CD14-positive monocyte (primary cell): ENCODE data around the gene ERC1. TPM values are rescaled to one million over a fixed set of nuclear protein-coding genes. Genes with fewer than 3 reads are reported as not detected.

Source experiments
- DNase-seq, 3 donors: peaks; one replicate each; pipeline ENCODE4 v3.0.0-alpha.2; 2011 to 2022
- H2AFZ ChIP-seq: 2 replicates; pipeline ENCODE4 v1.6.0; 2012; ENCODE audit warnings: mild to moderate bottlenecking, low read depth, low read length, inconsistent platforms; ENCODE audit not compliant: insufficient read depth, poor library complexity, severe bottlenecking
- H3K27ac ChIP-seq, 2 donors: 1 replicate in 1 of 2; 2 replicates in 1 of 2; pipeline ENCODE4 v1.5.1; 2012 to 2013; ENCODE audit warnings: low read length in 2 of 2, control low read depth in 1 of 2, inconsistent platforms in 1 of 2, low read depth in 1 of 2, mild to moderate bottlenecking in 1 of 2
- H3K27me3 ChIP-seq, 2 donors: one replicate each; pipeline versions ENCODE4 v1.6.0 to v1.6.1; 2011 to 2013; ENCODE audit warnings: low read length in 2 of 2; ENCODE audit not compliant: control insufficient read depth in 2 of 2, insufficient read depth in 2 of 2
- H3K36me3 ChIP-seq, 2 donors: replicated peaks in 1 of 2; 1 replicate in 1 of 2; 2 replicates in 1 of 2; pipeline versions ENCODE4 v1.5.1 to v1.6.1; 2012 to 2013; ENCODE audit warnings: low read length in 2 of 2, control low read depth in 1 of 2, inconsistent platforms in 1 of 2, mild to moderate bottlenecking in 1 of 2; ENCODE audit not compliant: insufficient read depth in 2 of 2, control insufficient read depth in 1 of 2
- H3K4me1 ChIP-seq, 2 donors: 1 replicate in 1 of 2; 2 replicates in 1 of 2; pipeline versions ENCODE4 v1.5.1 to v1.6.1; 2012 to 2013; ENCODE audit warnings: low read length in 2 of 2, control low read depth in 1 of 2, inconsistent platforms in 1 of 2, mild to moderate bottlenecking in 1 of 2, moderate library complexity in 1 of 2; ENCODE audit not compliant: insufficient read depth in 2 of 2, control insufficient read depth in 1 of 2
- H3K4me2 ChIP-seq: replicated peaks from 2 replicates; pipeline ENCODE3; 2012; ENCODE audit warnings: low read length, moderate library complexity, mild to moderate bottlenecking; ENCODE audit not compliant: poor library complexity, severe bottlenecking; ENCODE audit errors: extremely low read depth
- H3K4me3 ChIP-seq, 3 experiments: fragments of 200-600 bp in 1 of 3; sonication (generic) in 1 of 3; replicated peaks in 1 of 3; 1 replicate in 2 of 3; 2 replicates in 1 of 3; pipeline ENCODE4 v1.5.1; 2011 to 2013; ENCODE audit warnings: low read length in 3 of 3, mild to moderate bottlenecking in 3 of 3, control low read depth in 2 of 3, low read depth in 2 of 3, inconsistent platforms in 1 of 3, moderate library complexity in 1 of 3
- H3K79me2 ChIP-seq: 2 replicates; pipeline ENCODE4 v1.6.0; 2012; ENCODE audit warnings: mild to moderate bottlenecking, control low read depth, inconsistent platforms, low read length, moderate library complexity; ENCODE audit not compliant: insufficient read depth
- H3K9ac ChIP-seq: 2 replicates; pipeline ENCODE4 v1.6.0; 2017; ENCODE audit warnings: low read length, mild to moderate bottlenecking; ENCODE audit not compliant: insufficient read depth, poor library complexity, severe bottlenecking
- H3K9me3 ChIP-seq, 2 donors: replicated peaks in 1 of 2; 1 replicate in 1 of 2; 2 replicates in 1 of 2; pipeline versions ENCODE4 v1.5.1 to v1.6.1; 2012 to 2013; ENCODE audit warnings: low read length in 2 of 2, control low read depth in 1 of 2; ENCODE audit not compliant: control insufficient read depth in 1 of 2, insufficient read depth in 1 of 2
- H4K20me1 ChIP-seq: 2 replicates; pipeline ENCODE4 v1.6.0; 2012; ENCODE audit warnings: mild to moderate bottlenecking, low read length, control low read depth, moderate library complexity; ENCODE audit not compliant: insufficient read depth
- H3K27ac Mint-ChIP-seq, 7 donors: one replicate each; pipeline ENCODE4 v1.8.0; 2020; ENCODE audit warnings: mild to moderate bottlenecking in 7 of 7, mixed read lengths in 7 of 7, moderate library complexity in 6 of 7, inconsistent platforms in 2 of 7
- H3K27me3 Mint-ChIP-seq, 3 donors: one replicate each; pipeline ENCODE4 v1.8.0; 2021 to 2022; ENCODE audit warnings: low read depth in 3 of 3, mild to moderate bottlenecking in 3 of 3, mixed read lengths in 3 of 3, moderate library complexity in 3 of 3, inconsistent platforms in 1 of 3
- H3K36me3 Mint-ChIP-seq, 2 donors: one replicate each; pipeline ENCODE4 v1.8.0; 2020; ENCODE audit warnings: mixed read lengths in 2 of 2, inconsistent platforms in 1 of 2, mild to moderate bottlenecking in 1 of 2
- H3K4me1 Mint-ChIP-seq: one replicate; pipeline ENCODE4 v1.8.0; 2020; ENCODE audit warnings: mild to moderate bottlenecking, mixed read lengths
- H3K4me3 Mint-ChIP-seq, 2 donors: one replicate each; pipeline ENCODE4 v1.8.0; 2020; ENCODE audit warnings: mild to moderate bottlenecking in 2 of 2, mixed read lengths in 2 of 2, moderate library complexity in 1 of 2
- H3K9me3 Mint-ChIP-seq, 7 donors: one replicate each; pipeline ENCODE4 v1.8.0; 2020 to 2022; ENCODE audit warnings: mixed read lengths in 7 of 7, mild to moderate bottlenecking in 6 of 7, moderate library complexity in 6 of 7, inconsistent platforms in 2 of 7
- CTCF ChIP-seq: fragments of 200-600 bp; IDR thresholded peaks from one replicate; pipeline ENCODE4 v1.8.0; 2022; ENCODE audit warnings: antibody characterized with exemption, mild to moderate bottlenecking
- WGBS: methylation state at CpG from one replicate; pipeline ENCODE4 v1.1.5; 2013; ENCODE audit warnings: missing lambda C conversion rate; ENCODE audit not compliant: insufficient coverage; 5-methylcytosine and 5-hydroxymethylcytosine counted together
- intact Hi-C, 2 donors: fragments of 100-400 bp; cut with micrococcal nuclease; formaldehyde crosslinking; loops; one replicate each; pipeline versions ENCODE4 v1.15.0 to v1.15.1; 2023
- polyA plus RNA-seq, 3 donors: library from polyadenylated mRNA; depleted of rRNA in 1 of 3; unstranded in 2 of 3; stranded (reverse) in 1 of 3; fragments of 300-500 nt in 2 of 3; fragments of >200 nt in 1 of 3; fragmentation: Illumina TruSeq in 2 of 3; gene quantifications; 1 replicate in 2 of 3; 2 replicates in 1 of 3; pipeline ENCODE4 v1.2.3, GENCODE V29; 2012 to 2021

The ERC1 gene
- polyA plus RNA-seq, 3 donors = 4.0 to 14.3 (median 5.1) TPM

GRCh38 chr12:1102115-1102514 lies 111.1 kb downstream of the ERC1 start:
- peaks cover 0 to 2% (median 1%) of the 10 kb centered on the region in 3 donors for H3K27me3 Mint-ChIP-seq
- intact Hi-C loops = no loop called here
- peaks cover 3 to 9% of the 10 kb centered on the region in 2 donors for H3K36me3 Mint-ChIP-seq
- no peak for TF ChIP-seq CTCF
- no peaks in the 10 kb centered on the region for H3K9me3 Mint-ChIP-seq
- no peak for DNase-seq
- Histone ChIP-seq H3K27me3 (no peaks in the 10 kb centered on the region), H4K20me1 (peaks cover 45% of the 10 kb centered on the region), H3K9ac (no peak overlapping the region), H3K9me3 (no peaks in the 10 kb centered on the region), H2AFZ (no peak overlapping the region), H3K36me3 (peaks cover 2 to 11% of the 10 kb centered on the region in 2 donors), H3K4me3 (no peak overlapping the region), H3K27ac (peak overlapping the region in 1 of 2 donors; percentile 7), H3K4me1 (peaks cover 8 to 11% of the 10 kb centered on the region in 2 donors), H3K79me2 (peaks cover 12% of the 10 kb centered on the region), H3K4me2 (no peak overlapping the region)
- H3K4me1 Mint-ChIP-seq = peaks cover 16% of the 10 kb centered on the region
- H3K4me3 Mint-ChIP-seq = no peak overlapping the region
- no CpG with 5 or more reads among the region's 2 CpGs for WGBS
- H3K27ac Mint-ChIP-seq = peak overlapping the region in 1 of 7 donors; percentile 58

- DNase-seq = peak in 2 of 3 donors; percentile 4 to 6
- peaks cover 8 to 11% of the 10 kb centered on the region in 2 donors for H3K4me1 ChIP-seq
- peaks cover 2 to 11% of the 10 kb centered on the region in 2 donors for H3K36me3 ChIP-seq
- H3K9me3 ChIP-seq = no peaks in the 10 kb centered on the region
- H3K4me2 ChIP-seq = no peak overlapping the region
- no peak overlapping the region for H3K4me3 Mint-ChIP-seq
- H3K27ac Mint-ChIP-seq = peak overlapping the region in 1 of 7 donors; percentile 84
- H3K9ac ChIP-seq = no peak overlapping the region
- no peak overlapping the region for H2AFZ ChIP-seq
- intact Hi-C loops = no loop called here
- no peak overlapping the region for H3K4me3 ChIP-seq
- peaks cover 3 to 10% of the 10 kb centered on the region in 2 donors for H3K36me3 Mint-ChIP-seq
- no peak for TF ChIP-seq CTCF
- peaks cover 6% of the 10 kb centered on the region for H3K79me2 ChIP-seq
- no peaks in the 10 kb centered on the region for H3K9me3 Mint-ChIP-seq
- peak overlapping the region in 1 of 2 donors; percentile 7 for H3K27ac ChIP-seq
- peaks cover 37% of the 10 kb centered on the region for H4K20me1 ChIP-seq
- H3K4me1 Mint-ChIP-seq = peaks cover 16% of the 10 kb centered on the region
- no peaks in the 10 kb centered on the region for H3K27me3 ChIP-seq
- 57% methylated on average over 6 of the region's 10 CpGs for WGBS
- peaks cover 0 to 1% (median 0%) of the 10 kb centered on the region in 3 donors for H3K27me3 Mint-ChIP-seq
These were observed 111.9 kb downstream of the ERC1 start for GRCh38 chr12:1102791-1103450.
